Measurements from ENCODE around the gene UNKL.
"Not testable (repeated sequence)": the region's sequence is repeated elsewhere in the genome, so short reads cannot be mapped to it uniquely, and the experiment has no call there.

UNKL gene

GRCh38 chr16:1338855-1339675 is 75.4 kb downstream of the UNKL start:
- DNase-seq (ENCODE audit: low read depth in 2 of 2) = no peak

- no peak for DNase-seq (ENCODE audit: low read depth in 2 of 2)
Observed at GRCh38 chr16:1338119-1338730, 76.3 kb downstream of the UNKL start.

- DNase-seq (ENCODE audit: low read depth in 2 of 2) = no peak
Observed at GRCh38 chr16:1337486-1337885, 77.0 kb downstream of the UNKL start.

- no peak for DNase-seq (ENCODE audit: low read depth in 2 of 2)
Observed at GRCh38 chr16:1336619-1337018, 77.9 kb downstream of the UNKL start.

- no peak for DNase-seq (ENCODE audit: low read depth in 2 of 2)
Observed at GRCh38 chr16:1335996-1336395, 78.5 kb downstream of the UNKL start.

- DNase-seq (ENCODE audit: low read depth in 2 of 2) = no peak
Observed at GRCh38 chr16:1335211-1335971, 79.1 kb downstream of the UNKL start.

GRCh38 chr16:1334739-1335138 is 79.8 kb downstream of the UNKL start:
- DNase-seq (ENCODE audit: low read depth in 2 of 2) = no peak

- DNase-seq (ENCODE audit: low read depth in 2 of 2) = no peak
Observed at GRCh38 chr16:1333854-1334700, 80.4 kb downstream of the UNKL start.

- no peak for DNase-seq (ENCODE audit: low read depth in 2 of 2)
Observed at GRCh38 chr16:1333149-1333812, 81.2 kb downstream of the UNKL start, which contains the start of gene BAIAP3. BAIAP3 (plus strand) TSS chr16:1333645; CDS start chr16:1338550, 4,905 bp downstream.

- DNase-seq (ENCODE audit: low read depth in 2 of 2) = no peak
Observed at GRCh38 chr16:1332618-1333148, 81.8 kb downstream of the UNKL start.

GRCh38 chr16:1331712-1332617 is 82.5 kb downstream of the UNKL start:
- DNase-seq (ENCODE audit: low read depth in 2 of 2) = no peak

GRCh38 chr16:1330931-1331711 is 83.4 kb downstream of the UNKL start:
- DNase-seq (ENCODE audit: low read depth in 2 of 2) = no peak

GRCh38 chr16:1330260-1330914 is 84.1 kb downstream of the UNKL start:
- no peak for DNase-seq (ENCODE audit: low read depth in 2 of 2)

GRCh38 chr16:1328961-1329360 is 85.5 kb downstream of the UNKL start:
- not testable (repeated sequence) for DNase-seq (ENCODE audit: low read depth in 2 of 2)

- not testable (repeated sequence) for DNase-seq (ENCODE audit: low read depth in 2 of 2)
Observed at GRCh38 chr16:1328136-1328535, 86.4 kb downstream of the UNKL start.

GRCh38 chr16:1327619-1327947 is 86.9 kb downstream of the UNKL start:
- DNase-seq (ENCODE audit: low read depth in 2 of 2) = no peak

- no peak for DNase-seq (ENCODE audit: low read depth in 2 of 2)
Observed at GRCh38 chr16:1326946-1327618, 87.4 kb downstream of the UNKL start.

- no peak for DNase-seq (ENCODE audit: low read depth in 2 of 2)
Observed at GRCh38 chr16:1326391-1326790, 88.1 kb downstream of the UNKL start.
